Vein endothelial cell (primary cell): ENCODE data around the gene PCDH11Y. TPM values are rescaled to one million over a fixed set of nuclear protein-coding genes. Genes with fewer than 3 reads are reported as not detected.

Source experiments
- small RNA-seq: library from RNA; depleted of rRNA; stranded (forward); fragments of <200 nt; gene quantifications from one replicate; pipeline ENCODE3, GENCODE V24; 2012
- total RNA-seq: library from RNA; depleted of rRNA; stranded (reverse); fragments of >200 nt; gene quantifications from 2 replicates; pipeline ENCODE4 v1.2.3, GENCODE V29; 2012

The PCDH11Y gene
- total RNA-seq = not detected in 2 replicates

GRCh38 chrY:5000057-5000456 lies at the start of gene PCDH11Y:
TSS of gene PCDH11Y (plus strand) at chrY:5000296. CDS start at chrY:5057100, 56,804 bp downstream.

Small RNAs within 50 kb of the gene (small RNA-seq; reads per million reads assigned to genes)
- gene RNU2-57P (not detected), gene SNX3P1Y (not detected)
